HepG2 (cell line): Measurements from ENCODE around the gene BCL2L13. TPM values are rescaled to one million over a fixed set of nuclear protein-coding genes. Genes with fewer than 3 reads are reported as not detected.

ENCODE experiments used
- KLF15 ChIP-seq: sonication (generic); formaldehyde crosslinking; IDR thresholded peaks from 2 replicates; pipeline ENCODE4 v1.8.1; 2023; ENCODE audit warnings: borderline replicate concordance, mild to moderate bottlenecking, inconsistent platforms, missing genetic modification reagents, mixed read lengths
- KMT2A ChIP-seq: sonication (generic); formaldehyde crosslinking; IDR thresholded peaks from 2 replicates; pipeline ENCODE4 v1.4.0; 2020; ENCODE audit warnings: missing genetic modification reagents
- POLR2A ChIP-seq, 2 experiments: IDR thresholded peaks; 2 replicates each; pipeline ENCODE4 v1.6.1; 2011; ENCODE audit warnings: low read depth in 2 of 2, low read length in 2 of 2, mild to moderate bottlenecking in 1 of 2, moderate library complexity in 1 of 2; ENCODE audit not compliant: insufficient read depth in 1 of 2
- SIN3A ChIP-seq: IDR thresholded peaks from 2 replicates; pipeline ENCODE4 v1.6.1; 2011; ENCODE audit warnings: low read depth, mild to moderate bottlenecking, control low read depth, low read length, borderline replicate concordance
- SUZ12 ChIP-seq: fragments of 150-350 bp; IDR thresholded peaks from 2 replicates; pipeline ENCODE4 v1.6.1; 2014; ENCODE audit warnings: low read depth, low read length
- ZBTB38 ChIP-seq: sonication (generic); formaldehyde crosslinking; IDR thresholded peaks from 2 replicates; pipeline ENCODE4 v1.5.1; 2020; ENCODE audit warnings: mild to moderate bottlenecking, missing genetic modification reagents
- ZNF446 ChIP-seq: sonication (generic); formaldehyde crosslinking; IDR thresholded peaks from 2 replicates; pipeline ENCODE4 v1.5.0; 2020; ENCODE audit warnings: mild to moderate bottlenecking, missing genetic modification reagents
- ZNF792 ChIP-seq: IDR thresholded peaks from 2 replicates; pipeline ENCODE4 v1.6.1; 2016
- polyA plus RNA-seq, 8 experiments: library from polyadenylated mRNA; depleted of rRNA in 3 of 8; stranded (reverse) in 7 of 8; unstranded in 1 of 8; fragments of >200 nt; fragmentation: Illumina TruSeq in 4 of 8; extraction: Trizol in 4 of 8; gene quantifications; 2 replicates each; pipeline versions ENCODE4 v1.2.1 to v1.2.3, GENCODE V29; 2011 to 2016; ENCODE audit warnings: low read depth in 4 of 8, missing spikeins in 1 of 8, mixed read lengths in 1 of 8; ENCODE audit not compliant: insufficient read depth in 1 of 8
- total RNA-seq, 5 experiments: library from RNA; depleted of rRNA; stranded (reverse); fragments of >200 nt; fragmentation: Illumina TruSeq; extraction: Trizol; gene quantifications; 2 replicates each; pipeline ENCODE4 v1.2.3, GENCODE V29; 2016; ENCODE audit warnings: low read depth in 1 of 5
- TF ChIP-seq, protein P1 (sequence below): sonication (generic); formaldehyde crosslinking; IDR thresholded peaks from 2 replicates; pipeline ENCODE4 v1.4.0; 2020; ENCODE audit warnings: missing genetic modification reagents
- TF ChIP-seq, protein P2 (sequence below): IDR thresholded peaks from 2 replicates; pipeline ENCODE4 v1.6.1; 2018; ENCODE audit warnings: missing genetic modification reagents, mild to moderate bottlenecking, missing compliant biosample characterization
- TF ChIP-seq, protein P3 (sequence below): sonication (generic); formaldehyde crosslinking; IDR thresholded peaks from 2 replicates; pipeline ENCODE4 v1.5.1; 2020; ENCODE audit warnings: mild to moderate bottlenecking, moderate library complexity, missing genetic modification reagents
- TF ChIP-seq, protein P4 (sequence below): sonication (generic); formaldehyde crosslinking; IDR thresholded peaks from 2 replicates; pipeline ENCODE4 v1.5.0; 2020; ENCODE audit warnings: mild to moderate bottlenecking, missing genetic modification reagents, borderline replicate concordance
- TF ChIP-seq, protein P5 (sequence below): sonication (generic); formaldehyde crosslinking; IDR thresholded peaks from 2 replicates; pipeline ENCODE4 v1.8.1; 2023; ENCODE audit warnings: mild to moderate bottlenecking, moderate library complexity, missing genetic modification reagents
- TF ChIP-seq, protein P6 (sequence below): sonication (generic); formaldehyde crosslinking; conservative IDR thresholded peaks from 2 replicates; pipeline ENCODE4 v1.4.0; 2020; ENCODE audit warnings: mild to moderate bottlenecking, missing genetic modification reagents, moderate library complexity

BCL2L13 gene
- total and polyA plus RNA-seq, 2 of the 13 experiments (the other 11 are each of a cell fraction or from before 2014, with no cell fraction given): 13.5 to 14.6 TPM

DNA sequence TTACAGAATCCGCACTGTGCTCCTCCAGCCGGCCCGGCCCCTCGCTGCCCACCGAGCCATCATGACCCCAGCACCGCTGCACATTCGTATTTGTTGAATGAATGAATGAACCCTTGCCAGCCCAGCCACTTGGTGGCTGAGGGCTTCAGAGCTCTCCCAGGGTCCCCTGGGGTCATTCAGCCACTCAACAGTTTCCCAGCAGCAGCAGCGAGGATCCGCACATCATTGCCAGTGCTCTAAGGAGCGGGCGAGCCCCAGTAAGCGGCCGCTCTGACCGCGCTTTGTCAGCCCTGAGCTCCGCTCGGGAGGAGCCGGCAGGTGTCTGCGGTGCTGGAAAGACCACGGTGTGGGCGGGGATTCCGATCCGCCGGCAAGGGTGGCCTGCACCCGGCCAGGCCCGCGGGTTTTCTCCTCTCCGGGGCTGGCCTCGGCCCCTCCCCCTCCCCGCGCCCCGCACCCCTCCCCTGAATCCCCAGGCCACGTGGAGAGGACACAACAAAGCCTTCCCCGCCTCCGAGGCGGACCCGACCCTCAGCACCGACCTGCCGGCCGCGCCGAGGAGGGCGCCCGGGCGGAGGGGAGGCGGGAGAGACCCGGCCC lies 135.1 kb downstream of the BCL2L13 start (continued):
- TF ChIP-seq, protein P1, sequence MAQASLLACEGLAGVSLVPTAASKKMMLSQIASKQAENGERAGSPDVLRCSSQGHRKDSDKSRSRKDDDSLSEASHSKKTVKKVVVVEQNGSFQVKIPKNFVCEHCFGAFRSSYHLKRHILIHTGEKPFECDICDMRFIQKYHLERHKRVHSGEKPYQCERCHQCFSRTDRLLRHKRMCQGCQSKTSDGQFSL (CRISPR knock-in tag): 0 out of 2 replicates have a peak, but pooled peaks have one; percentile 11
- TF ChIP-seq SIN3A (peak; percentile 88; the same call in 1 of the 2 replicates), ZNF792 (CRISPR knock-in tag) (0 out of 2 replicates have a peak, but pooled peaks have one; percentile 30), ZNF446 (no peak), ZBTB38 (CRISPR knock-in tag) (0 out of 2 replicates have a peak, but pooled peaks have one; percentile 7), SUZ12 (no peak), POLR2A (IDR thresholded peaks at IDR 0.05; ENCODE audit: insufficient read depth in 1 of 2, low read depth in 2 of 2, low read length in 2 of 2) (peak; percentile 36 to 57; a peak in 3 of 4 replicates), KLF15 (CRISPR knock-in tag) (peak; percentile 47; the same call in 1 of the 2 replicates), KMT2A (CRISPR knock-in tag) (0 out of 2 replicates have a peak, but pooled peaks have one; percentile 19)
- TF ChIP-seq, protein P2, sequence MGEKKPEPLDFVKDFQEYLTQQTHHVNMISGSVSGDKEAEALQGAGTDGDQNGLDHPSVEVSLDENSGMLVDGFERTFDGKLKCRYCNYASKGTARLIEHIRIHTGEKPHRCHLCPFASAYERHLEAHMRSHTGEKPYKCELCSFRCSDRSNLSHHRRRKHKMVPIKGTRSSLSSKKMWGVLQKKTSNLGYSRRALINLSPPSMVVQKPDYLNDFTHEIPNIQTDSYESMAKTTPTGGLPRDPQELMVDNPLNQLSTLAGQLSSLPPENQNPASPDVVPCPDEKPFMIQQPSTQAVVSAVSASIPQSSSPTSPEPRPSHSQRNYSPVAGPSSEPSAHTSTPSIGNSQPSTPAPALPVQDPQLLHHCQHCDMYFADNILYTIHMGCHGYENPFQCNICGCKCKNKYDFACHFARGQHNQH: no peak; the same call in 1 of the 2 replicates
- TF ChIP-seq, protein P3, sequence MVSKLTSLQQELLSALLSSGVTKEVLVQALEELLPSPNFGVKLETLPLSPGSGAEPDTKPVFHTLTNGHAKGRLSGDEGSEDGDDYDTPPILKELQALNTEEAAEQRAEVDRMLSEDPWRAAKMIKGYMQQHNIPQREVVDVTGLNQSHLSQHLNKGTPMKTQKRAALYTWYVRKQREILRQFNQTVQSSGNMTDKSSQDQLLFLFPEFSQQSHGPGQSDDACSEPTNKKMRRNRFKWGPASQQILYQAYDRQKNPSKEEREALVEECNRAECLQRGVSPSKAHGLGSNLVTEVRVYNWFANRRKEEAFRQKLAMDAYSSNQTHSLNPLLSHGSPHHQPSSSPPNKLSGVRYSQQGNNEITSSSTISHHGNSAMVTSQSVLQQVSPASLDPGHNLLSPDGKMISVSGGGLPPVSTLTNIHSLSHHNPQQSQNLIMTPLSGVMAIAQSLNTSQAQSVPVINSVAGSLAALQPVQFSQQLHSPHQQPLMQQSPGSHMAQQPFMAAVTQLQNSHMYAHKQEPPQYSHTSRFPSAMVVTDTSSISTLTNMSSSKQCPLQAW: peak; percentile 32; the same call in 1 of the 2 replicates
- TF ChIP-seq, protein P4, sequence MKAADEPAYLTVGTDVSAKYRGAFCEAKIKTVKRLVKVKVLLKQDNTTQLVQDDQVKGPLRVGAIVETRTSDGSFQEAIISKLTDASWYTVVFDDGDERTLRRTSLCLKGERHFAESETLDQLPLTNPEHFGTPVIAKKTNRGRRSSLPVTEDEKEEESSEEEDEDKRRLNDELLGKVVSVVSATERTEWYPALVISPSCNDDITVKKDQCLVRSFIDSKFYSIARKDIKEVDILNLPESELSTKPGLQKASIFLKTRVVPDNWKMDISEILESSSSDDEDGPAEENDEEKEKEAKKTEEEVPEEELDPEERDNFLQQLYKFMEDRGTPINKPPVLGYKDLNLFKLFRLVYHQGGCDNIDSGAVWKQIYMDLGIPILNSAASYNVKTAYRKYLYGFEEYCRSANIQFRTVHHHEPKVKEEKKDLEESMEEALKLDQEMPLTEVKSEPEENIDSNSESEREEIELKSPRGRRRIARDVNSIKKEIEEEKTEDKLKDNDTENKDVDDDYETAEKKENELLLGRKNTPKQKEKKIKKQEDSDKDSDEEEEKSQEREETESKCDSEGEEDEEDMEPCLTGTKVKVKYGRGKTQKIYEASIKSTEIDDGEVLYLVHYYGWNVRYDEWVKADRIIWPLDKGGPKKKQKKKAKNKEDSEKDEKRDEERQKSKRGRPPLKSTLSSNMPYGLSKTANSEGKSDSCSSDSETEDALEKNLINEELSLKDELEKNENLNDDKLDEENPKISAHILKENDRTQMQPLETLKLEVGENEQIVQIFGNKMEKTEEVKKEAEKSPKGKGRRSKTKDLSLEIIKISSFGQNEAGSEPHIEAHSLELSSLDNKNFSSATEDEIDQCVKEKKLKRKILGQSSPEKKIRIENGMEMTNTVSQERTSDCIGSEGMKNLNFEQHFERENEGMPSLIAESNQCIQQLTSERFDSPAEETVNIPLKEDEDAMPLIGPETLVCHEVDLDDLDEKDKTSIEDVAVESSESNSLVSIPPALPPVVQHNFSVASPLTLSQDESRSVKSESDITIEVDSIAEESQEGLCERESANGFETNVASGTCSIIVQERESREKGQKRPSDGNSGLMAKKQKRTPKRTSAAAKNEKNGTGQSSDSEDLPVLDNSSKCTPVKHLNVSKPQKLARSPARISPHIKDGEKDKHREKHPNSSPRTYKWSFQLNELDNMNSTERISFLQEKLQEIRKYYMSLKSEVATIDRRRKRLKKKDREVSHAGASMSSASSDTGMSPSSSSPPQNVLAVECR: peak; percentile 69
- TF ChIP-seq, protein P5, sequence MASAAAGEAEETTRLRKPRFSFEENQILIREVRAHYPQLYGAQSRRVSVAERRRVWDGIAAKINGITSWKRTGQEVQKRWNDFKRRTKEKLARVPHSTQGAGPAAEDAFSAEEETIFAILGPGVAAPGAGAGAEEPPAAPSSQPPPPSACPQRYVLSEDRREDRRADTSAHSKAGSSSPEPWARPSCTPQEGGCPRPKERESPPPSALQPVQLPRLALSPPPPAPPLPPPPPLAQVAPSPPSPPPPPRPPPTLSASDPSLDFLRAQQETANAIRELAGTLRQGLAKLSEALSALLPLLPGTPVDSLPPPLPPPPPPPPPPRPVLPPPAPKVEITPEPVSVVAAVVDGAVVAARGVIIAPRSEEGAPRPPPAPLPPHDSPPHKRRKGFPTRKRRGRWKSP (CRISPR knock-in tag): 0 out of 2 replicates have a peak, but pooled peaks have one; percentile 38
- TF ChIP-seq, protein P6, sequence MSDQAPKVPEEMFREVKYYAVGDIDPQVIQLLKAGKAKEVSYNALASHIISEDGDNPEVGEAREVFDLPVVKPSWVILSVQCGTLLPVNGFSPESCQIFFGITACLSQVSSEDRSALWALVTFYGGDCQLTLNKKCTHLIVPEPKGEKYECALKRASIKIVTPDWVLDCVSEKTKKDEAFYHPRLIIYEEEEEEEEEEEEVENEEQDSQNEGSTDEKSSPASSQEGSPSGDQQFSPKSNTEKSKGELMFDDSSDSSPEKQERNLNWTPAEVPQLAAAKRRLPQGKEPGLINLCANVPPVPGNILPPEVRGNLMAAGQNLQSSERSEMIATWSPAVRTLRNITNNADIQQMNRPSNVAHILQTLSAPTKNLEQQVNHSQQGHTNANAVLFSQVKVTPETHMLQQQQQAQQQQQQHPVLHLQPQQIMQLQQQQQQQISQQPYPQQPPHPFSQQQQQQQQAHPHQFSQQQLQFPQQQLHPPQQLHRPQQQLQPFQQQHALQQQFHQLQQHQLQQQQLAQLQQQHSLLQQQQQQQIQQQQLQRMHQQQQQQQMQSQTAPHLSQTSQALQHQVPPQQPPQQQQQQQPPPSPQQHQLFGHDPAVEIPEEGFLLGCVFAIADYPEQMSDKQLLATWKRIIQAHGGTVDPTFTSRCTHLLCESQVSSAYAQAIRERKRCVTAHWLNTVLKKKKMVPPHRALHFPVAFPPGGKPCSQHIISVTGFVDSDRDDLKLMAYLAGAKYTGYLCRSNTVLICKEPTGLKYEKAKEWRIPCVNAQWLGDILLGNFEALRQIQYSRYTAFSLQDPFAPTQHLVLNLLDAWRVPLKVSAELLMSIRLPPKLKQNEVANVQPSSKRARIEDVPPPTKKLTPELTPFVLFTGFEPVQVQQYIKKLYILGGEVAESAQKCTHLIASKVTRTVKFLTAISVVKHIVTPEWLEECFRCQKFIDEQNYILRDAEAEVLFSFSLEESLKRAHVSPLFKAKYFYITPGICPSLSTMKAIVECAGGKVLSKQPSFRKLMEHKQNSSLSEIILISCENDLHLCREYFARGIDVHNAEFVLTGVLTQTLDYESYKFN (CRISPR knock-in tag): 0 out of 2 replicates have a peak, but pooled peaks have one; percentile 17
